Stimulated activated CD8-positive, alpha-beta memory T cell treated with anti-CD3 and anti-CD28 coated beads, Interleukin-7, amount 100 ng/mL, for 4 hours (primary cell): ENCODE measurements around the gene TMEM178B.
"Not testable (repeated sequence)": the region's sequence is repeated elsewhere in the genome, so short reads cannot be mapped to it uniquely, and the experiment has no call there.

ENCODE experiments used
- DNase-seq, 2 donors: peaks; one replicate each; pipeline ENCODE4 v3.0.0-alpha.2; 2020; ENCODE audit warnings: low read depth in 2 of 2

Gene TMEM178B

DNA sequence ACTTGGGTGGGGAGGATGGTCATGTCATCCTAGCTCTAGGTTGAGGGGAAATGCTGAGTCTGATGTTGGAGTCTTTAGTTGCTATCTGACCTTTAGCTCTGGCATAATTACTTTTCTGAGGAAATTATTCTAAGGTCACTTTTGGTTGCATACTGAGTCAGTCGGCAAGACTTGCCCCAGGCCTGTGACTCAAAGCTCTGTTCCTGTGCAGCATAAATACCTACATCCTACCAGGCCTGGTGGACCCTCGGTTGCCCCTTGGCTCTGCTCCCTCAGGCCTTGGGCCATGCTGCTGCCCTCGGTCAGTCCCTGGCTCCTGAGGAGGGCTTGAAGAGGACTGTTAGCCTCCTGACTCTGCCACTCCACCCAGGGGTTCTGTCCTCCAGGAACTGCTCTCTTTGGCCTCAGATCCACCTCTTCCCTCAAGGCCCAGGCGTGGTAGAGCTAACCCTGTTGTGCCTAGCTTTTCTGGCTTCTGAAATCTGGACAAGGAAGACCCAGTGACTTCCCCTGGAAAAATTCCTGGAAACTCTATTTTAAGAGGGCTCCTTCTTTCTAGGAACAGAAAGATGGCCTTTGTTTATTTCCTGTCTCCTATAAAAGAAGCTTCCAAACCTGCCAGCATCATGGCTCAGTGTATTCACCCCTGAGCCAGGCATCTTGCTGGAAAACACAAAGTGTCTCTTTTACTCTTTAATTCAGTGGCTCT lies 71.2 kb downstream of the TMEM178B start:
- no peak for DNase-seq

DNA sequence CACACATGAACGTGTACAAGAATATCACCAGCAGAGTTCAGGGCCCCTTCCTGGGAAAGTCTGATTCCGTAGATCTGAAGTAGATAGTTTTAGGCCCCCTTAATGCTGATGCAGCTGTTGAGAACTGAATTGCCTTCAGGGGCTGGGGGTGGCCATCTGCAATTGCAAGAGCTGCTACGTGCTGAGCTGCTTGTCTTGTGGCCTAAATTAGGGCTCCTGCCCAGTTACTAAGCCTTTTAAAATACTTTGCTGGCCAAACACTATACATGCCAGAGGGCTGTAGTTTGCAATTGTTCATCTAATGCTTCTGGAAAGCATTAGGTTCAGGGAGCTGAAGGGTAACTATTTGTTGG lies 71.7 kb downstream of the TMEM178B start:
- no peak for DNase-seq

DNA sequence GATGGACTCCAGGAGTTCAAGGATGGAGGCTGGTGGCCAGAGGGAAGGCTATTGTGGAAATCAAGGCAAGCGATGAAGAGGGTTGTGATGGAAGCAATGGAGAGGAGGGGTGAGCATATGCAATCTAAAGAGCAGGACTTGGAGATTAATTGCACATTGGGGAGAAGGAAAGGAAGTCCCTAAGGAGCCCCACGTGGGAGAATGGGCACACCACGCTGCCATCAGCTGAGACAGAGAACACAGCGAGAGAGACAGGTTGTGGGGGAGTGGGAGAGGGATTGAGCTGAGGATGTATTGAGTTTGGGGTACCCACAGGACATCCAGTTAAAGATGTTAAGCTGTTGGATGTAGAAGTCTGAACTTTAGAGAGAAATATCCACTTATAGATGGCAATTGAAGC lies 73.6 kb downstream of the TMEM178B start:
- DNase-seq = no peak

DNA sequence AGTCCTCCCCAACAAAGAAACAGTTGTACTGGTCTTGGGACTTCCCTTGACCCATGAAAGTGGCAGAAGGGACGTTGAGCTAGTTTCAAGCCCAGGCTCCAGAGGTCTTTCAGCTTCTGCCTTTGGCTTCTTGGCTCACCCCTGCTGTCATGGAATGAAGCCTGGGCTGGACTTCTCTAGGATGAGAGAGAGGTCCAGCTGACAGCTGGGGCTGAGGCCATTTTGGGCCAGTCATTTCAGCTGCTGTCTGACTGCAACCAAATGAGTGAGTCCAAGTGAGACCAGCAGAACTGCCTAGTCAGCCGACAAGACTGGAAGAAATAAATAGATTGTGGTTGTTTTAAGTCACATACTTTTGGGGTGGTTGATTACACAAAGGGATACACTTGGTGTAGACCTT lies 76.6 kb downstream of the TMEM178B start:
- no peak for DNase-seq

DNA sequence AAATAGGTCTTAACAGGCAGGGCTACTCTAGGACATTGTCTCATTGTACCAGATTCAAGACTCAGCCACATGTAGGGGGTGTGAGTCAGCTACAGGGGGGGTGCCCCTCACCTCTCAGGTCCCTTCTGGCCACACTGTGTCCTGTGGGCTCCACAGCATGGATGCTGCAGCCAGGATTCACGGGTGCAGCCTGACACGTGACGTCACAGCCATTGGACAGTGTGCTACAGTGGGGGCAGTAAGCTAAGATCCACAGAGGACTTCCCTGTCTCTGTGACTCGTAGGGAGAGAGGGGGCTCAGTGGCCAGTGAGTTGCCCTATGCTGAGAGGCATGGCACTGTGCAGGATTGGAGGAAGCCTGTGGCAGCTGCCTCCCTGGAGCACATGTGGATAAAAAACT lies 77.9 kb downstream of the TMEM178B start:
- no peak for DNase-seq

DNA sequence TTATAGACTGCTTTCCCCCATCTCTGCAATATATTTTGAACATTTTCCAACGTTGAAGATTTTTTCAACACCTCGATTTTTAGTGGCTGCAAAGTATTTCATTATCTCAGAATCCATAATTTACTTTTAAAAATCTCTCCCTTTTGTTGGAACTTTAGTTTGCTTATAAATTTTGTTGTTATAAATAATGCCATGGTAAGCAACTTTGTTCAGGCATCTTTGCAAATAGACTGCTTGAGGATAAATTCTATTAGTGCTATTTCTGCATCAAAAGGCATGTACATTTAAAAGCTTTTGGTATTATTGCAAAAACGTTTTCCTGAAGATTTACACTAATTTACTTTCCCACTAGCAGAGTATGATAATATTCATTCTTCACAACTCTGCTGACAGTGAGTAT lies 79.4 kb downstream of the TMEM178B start:
- no peak for DNase-seq

DNA sequence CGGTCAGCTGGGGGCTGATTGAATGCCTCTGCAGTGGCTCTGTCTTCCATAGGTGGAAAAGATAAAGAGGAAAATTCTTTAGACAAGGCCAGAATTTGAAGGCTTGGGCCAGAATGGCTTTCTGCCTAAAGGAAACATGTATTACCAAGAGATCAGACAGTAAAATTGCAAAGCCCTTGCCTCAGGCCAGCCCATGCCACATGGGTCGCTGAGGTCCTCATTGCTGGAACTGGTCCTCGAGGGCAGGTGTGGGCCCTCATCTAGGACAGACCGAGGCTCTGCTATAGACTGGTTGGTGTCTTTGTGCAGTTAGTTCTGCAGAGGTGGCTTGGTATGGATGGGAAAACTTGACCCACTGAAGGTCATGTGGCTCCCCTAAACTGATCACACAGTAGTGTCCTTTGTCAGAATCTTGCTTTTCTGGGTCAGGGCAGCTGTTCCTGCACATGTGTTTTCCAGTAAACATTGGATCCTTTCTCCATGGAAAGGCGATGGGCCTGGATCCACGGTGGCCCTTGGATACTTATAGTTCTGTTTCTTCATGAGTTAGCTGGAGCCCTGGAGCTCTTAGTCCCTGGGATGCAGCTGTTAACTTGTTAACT lies 80.4 kb downstream of the TMEM178B start:
- no peak for DNase-seq

DNA sequence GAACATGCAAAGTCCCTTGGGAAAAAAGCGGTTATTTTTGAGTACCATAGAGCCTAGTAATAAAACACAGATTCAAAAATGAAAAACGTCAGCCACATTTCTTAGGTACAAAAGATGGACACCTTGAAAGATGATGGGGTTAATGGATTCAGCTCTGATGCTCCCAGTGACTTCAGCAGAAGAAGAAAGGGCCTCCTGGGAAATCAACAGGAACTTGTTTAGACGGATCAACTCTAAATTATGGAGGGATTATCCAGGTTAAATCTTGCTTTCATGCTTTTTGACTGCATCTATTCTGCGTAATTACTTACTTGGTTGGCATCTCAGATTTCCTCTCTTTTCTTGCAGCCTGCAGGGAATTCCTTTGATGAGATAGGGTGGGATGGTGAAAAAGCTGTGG lies 82.5 kb downstream of the TMEM178B start:
- no peak for DNase-seq

DNA sequence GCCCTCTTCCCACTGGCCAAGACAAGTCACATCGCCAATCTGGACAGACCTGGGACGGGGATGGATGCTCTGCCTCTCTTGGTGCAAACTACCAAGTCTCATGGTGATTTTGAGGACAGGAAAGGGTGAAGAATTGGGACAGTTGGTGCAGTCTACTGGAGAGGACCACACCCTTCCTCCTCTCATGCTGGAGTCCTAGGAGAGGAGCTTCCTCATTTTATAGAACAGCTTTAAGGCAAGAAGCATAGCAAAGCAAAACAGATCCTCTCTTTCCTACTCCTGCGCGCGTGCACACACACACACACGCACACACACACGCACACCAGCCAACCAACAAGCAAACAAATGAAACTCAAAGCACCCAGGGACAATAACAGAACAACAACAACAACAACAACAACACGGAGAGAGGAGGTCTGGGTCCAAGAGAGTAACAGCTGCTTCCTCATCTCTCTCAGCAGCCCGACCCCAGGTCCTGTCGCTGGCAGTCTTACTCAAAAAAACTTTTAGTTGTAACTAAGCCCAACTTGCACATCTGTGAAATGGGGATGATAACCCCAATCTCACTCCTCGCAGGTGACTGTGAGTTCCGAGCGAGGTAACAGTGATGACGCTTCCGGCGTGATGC lies 83.4 kb downstream of the TMEM178B start:
- no peak for DNase-seq

DNA sequence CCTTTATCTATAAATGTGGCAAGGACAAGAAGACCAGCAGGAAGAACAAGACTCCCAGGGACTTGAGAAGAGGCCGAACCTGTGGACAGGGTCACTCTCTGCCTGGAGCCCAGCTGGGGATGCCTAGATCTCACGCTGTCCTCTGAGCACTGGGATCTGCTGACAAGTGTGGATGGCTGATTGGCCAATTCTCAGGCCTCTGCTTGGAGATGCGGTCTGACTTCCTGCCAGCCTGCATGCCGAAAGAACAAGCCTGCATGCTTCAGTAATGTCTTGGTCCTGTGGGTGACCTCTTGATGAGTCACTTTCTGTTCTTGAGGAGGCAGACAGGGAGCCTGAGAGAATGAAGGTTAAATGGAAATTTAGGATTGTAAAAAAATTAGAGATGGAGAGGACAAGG lies 84.7 kb downstream of the TMEM178B start:
- DNase-seq = no peak

DNA sequence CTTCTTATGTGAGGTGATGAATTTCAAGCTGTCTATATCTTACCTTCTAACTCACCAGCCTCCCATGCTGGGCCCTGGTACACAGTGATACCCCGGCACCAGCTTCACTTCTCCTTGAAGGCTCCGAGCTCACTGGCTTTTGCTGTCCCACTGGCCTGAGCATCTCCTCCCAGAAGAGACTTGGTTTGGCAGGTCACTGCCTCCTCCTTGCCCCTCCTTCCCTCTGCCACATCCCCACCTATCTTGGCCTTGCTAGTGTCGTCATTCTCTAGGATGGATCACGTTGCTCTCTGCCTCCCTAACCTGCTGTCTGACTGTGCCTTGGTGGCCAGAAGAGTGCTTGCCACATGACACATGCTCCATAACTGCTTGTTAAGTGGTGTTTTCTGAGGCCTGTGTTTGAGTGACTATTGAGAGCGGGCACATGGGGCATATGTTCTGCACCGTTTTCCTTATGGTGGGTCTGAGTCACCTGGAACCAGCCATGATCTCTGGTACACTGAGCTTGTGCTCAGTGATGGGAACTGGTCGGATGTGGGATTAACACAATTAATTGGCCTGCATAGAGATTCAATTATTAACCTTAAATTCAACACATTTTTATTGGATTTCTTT lies 86.5 kb downstream of the TMEM178B start:
- no peak for DNase-seq

DNA sequence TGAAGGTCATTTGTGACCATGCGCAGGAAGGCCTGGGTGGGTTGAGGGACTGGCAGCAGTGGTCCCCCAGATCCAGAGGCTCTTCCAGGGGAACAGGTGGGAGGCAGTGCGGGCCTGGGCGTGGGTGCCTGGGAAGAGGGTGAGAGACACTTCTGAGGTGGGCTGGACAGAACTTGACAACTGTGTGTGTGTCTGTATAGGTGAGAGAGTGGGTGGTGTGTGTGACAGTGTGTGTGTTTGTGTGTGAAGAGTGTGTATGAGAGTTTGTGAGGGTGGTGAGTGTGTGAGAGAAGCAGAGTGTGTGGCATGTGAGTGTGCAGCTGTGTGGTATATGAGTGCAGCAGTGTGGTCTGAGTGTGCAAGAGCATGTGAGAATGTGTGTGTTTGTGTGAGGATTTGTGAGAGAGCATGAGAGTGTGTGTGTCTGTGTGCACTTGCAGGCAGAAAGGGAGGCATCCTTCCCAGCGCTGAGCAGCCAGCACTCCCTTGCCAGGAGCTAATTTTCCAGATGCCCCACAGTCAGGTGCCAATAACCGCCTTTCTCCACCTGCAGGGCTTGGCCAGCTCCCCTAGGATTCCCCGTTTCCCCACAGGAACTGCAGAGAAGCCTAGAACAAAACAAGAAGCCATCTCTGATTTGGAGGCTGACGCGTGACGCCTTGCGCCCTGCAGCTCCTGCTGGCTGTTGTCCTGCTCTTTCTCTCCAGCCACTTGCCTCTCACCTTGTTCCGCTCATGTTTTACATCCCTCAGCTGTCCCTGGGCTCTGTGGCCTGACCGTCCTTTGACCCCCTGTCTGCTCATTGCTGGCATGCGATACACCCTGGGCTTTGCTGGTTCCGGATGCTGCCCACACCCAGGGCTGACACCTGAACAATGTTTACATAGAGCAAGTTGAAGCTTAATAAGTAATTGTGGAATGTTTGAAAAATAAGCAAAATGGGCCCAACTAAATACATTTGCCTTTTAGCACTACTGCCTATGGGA lies 88.0 kb downstream of the TMEM178B start:
- DNase-seq = no peak

DNA sequence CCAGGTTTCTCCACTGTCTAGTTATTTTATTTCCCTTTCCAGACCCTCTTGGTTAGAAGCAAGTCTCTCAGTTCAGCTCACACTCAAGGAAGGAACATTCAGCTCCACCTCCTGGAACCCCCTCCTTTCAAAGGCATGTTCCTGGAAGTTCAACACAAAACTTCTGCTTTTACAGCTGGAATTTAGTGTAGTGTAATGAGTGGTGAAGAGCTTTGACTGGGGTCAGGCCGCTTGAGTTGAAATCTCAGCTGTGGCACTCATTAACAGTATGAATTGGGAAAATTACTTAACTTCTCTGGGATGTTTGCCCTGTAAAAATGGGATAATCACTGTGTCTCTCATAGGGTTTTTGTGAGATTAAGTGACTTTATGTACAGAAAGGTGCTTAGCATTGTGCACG lies 91.7 kb downstream of the TMEM178B start:
- DNase-seq = no peak

DNA sequence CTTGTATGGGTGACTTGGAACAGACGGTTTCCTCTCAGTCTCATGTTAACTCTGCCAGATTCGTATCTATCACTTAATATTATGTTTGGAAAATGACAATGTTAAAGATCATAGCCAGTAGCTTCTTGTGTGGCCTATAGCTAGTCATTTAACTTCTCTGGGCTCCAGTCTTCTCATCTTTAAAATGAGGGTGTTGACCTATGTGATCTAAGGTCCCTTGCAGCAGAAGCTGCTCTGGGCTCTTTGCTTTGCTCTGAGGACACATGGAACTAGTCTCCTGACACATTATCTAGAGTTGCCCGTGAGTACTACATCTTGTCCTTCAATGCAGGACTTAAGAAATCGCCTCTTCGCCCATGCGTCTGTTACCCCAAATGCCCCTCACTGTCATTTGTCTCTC lies 93.1 kb downstream of the TMEM178B start:
- DNase-seq = no peak

DNA sequence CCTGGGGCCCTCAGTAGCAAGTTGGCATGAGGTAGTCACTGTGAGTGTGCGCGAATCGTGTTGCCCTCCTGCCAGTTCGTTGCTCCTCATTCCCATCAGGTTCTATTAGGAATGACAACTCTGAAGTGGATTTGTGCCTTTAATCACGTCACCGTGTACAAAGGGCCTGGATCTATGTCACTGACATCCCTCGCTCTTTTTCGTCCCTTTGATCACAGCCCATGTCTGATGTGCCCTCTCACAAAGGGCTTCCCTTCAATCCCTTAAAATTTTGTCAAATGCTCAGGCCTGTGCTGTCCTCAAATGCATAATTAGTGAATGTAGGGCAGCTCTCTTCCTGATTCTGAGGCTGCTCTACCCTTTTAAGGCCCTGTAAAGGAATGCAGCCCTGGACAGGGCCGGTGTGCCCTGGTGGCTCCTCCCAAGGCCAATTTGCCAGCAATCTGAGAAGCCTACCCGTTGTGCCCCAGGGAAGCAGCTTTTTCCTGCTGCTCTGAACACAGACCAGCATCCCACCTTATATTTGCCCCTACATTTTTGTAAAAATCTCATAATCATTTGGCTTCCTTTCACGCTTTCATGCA lies 93.6 kb downstream of the TMEM178B start:
- no peak for DNase-seq

DNA sequence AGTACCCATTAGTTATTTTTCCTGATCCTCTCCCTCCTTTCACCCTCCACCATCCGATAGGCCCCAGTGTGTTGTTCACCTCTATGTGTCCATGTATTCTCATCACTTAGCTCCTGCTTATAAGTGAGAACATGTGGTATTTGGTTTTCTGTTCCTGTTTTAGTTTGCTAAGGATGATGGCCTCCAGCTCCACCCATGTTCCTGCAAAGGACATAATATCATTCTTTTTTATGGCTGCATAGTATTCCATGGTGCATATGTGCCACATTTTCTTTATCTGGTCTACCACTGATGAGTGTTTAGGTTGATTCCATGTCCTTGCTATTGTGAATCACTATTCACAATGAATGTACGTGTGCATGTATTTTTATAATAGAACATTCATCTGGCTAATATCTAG lies 95.3 kb downstream of the TMEM178B start:
- DNase-seq = not testable (repeated sequence)

DNA sequence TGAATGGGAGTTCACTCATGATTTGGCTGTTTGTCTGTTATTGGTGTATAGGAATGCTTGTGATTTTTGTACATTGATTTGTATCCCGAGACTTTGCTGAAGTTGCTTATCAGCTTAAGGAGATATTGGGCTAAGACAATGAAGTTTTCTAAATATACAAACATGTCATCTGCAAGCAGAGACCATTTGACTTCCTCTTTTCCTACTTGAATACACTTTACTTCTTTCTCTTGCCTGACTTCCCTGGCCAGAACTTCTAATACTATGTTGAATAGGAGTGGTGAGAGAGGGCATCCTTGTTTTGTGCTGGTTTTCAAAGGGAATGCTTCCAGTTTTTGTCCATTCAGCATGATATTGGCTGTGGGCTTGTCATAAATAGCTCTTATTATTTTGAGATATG lies 101.9 kb downstream of the TMEM178B start:
- DNase-seq = not testable (repeated sequence)

DNA sequence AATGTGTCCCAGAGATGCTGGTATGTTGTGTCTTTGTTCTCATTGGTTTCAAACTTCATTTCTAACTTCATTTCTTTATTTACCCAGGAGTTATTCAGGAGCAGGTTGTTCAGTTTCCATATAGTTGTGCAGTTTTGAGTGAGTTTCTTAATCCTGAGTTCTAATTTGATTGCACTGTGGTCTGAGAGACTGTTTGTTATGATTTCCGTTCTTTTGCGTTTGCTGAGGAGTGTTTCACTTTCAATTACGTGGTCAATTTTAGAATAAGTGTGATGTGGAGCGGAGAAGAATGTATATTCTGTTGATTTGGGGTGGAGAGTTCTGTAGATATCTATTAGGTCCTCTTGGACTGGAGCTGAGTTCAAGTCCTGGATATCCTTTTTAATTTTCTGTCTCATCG lies 103.3 kb downstream of the TMEM178B start:
- DNase-seq = not testable (repeated sequence)

DNA sequence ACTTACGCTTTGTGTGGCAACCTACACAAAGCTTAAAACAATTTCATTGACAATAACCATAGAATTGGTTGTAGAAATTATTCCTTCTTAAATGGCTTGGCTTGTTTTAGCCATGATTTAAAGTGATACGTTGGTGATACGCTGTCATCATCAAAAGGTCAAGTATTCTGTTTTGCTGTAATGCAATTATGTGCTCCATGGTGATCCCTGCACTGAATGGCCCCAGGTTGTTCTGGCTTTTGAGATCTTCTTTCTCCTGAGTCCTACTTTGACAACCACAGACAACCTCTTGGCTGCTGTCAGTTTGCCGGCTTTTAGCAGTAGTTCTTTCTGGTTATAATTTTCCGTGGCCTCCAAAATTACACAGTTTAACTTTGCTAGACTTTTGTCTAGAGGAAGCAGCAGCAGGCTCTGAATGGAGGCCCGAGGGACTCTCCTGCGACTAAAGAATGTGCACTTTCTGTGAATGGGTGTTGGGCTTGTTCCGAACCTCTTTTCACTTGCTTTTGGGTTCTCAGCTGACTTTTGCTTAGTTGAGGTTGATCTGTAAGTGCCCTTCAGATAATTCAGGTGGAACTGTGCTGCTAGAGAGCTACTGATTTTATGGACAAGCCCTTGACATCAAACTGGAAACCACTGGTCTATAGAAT lies 104.7 kb downstream of the TMEM178B start:
- no peak for DNase-seq

DNA sequence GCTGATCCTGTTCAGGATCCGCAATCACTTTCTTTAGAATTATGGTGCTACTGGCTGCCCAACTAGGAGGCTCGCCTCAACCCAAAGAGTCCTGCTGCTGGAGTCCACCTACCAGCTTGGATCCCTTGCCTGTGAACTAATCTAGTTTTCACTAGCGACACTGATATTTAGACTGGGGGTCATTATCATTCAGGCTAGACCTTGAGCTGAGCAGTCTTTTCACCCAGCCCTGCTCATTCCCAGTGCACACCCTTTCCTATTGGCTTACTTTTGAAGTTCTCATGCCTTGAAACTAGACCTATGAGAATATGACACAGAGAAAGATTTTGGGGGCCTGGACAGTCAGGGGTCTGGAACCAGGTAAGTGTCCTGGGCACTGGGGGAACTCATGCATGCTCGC lies 107.9 kb downstream of the TMEM178B start:
- DNase-seq = no peak
